Measurements from ENCODE around the gene GNE.

DNA sequence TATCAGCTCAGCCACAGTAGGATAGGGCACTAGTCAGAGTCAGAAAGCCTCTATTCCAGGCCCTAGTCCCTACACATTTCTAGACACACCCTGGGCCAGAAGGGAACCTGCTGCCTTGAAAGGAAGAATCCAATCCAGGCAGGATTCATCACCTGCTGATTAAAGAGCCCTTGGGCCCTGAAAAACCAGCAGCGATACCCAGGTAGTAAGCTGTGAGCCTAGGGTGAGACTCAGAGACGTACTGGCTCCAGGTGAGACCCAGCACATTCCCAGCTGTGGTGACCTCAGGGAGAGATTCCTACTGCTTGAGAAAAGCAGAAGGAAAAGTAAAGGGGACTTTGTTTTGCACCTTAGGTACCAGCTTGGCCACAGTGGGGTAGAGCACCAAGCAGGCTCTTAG is 84.4 kb downstream of the GNE start:
- TF ChIP-seq, protein P1, sequence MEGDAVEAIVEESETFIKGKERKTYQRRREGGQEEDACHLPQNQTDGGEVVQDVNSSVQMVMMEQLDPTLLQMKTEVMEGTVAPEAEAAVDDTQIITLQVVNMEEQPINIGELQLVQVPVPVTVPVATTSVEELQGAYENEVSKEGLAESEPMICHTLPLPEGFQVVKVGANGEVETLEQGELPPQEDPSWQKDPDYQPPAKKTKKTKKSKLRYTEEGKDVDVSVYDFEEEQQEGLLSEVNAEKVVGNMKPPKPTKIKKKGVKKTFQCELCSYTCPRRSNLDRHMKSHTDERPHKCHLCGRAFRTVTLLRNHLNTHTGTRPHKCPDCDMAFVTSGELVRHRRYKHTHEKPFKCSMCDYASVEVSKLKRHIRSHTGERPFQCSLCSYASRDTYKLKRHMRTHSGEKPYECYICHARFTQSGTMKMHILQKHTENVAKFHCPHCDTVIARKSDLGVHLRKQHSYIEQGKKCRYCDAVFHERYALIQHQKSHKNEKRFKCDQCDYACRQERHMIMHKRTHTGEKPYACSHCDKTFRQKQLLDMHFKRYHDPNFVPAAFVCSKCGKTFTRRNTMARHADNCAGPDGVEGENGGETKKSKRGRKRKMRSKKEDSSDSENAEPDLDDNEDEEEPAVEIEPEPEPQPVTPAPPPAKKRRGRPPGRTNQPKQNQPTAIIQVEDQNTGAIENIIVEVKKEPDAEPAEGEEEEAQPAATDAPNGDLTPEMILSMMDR (IDR thresholded peaks at IDR 0.05): no peak
- no peak for TF ChIP-seq POLR2A (IDR thresholded peaks at IDR 0.05)

Data from esophagus squamous epithelium (tissue), 4 donors.